Neutrophil (primary cell): Measurements from ENCODE around the gene TOMM70.
A peak's percentile ranks its signal among the peaks of the same experiment; 100 is the strongest.
"Not testable (repeated sequence)": the region's sequence is repeated elsewhere in the genome, so short reads cannot be mapped to it uniquely, and the experiment has no call there.

Source experiments
- H3K27ac ChIP-seq: fragments of 200-600 bp; sonication (generic); 2 replicates; pipeline ENCODE4 v1.5.1; 2016; ENCODE audit warnings: mild to moderate bottlenecking, moderate library complexity
- H3K27me3 ChIP-seq: fragments of 200-600 bp; sonication (generic); 2 replicates; pipeline ENCODE4 v1.6.0; 2016; ENCODE audit warnings: mild to moderate bottlenecking
- H3K36me3 ChIP-seq: fragments of 200-600 bp; sonication (generic); 2 replicates; pipeline ENCODE4 v1.5.1; 2017
- H3K4me1 ChIP-seq, 2 experiments: fragments of 200-600 bp in 1 of 2; sonication (generic) in 1 of 2; 1 replicate in 1 of 2; 2 replicates in 1 of 2; pipeline versions ENCODE4 v1.5.1 to v1.6.1; 2013 to 2016; ENCODE audit warnings: low read depth in 1 of 2, low read length in 1 of 2, mild to moderate bottlenecking in 1 of 2, moderate library complexity in 1 of 2; ENCODE audit not compliant: control insufficient read depth in 1 of 2, insufficient read depth in 1 of 2
- H3K4me3 ChIP-seq, 2 experiments: fragments of 200-600 bp in 1 of 2; sonication (generic) in 1 of 2; 1 replicate in 1 of 2; 2 replicates in 1 of 2; pipeline ENCODE4 v1.5.1; 2013 to 2016; ENCODE audit warnings: low read depth in 1 of 2, low read length in 1 of 2, mild to moderate bottlenecking in 1 of 2, moderate library complexity in 1 of 2
- H3K9me3 ChIP-seq: fragments of 200-600 bp; sonication (generic); 2 replicates; pipeline ENCODE4 v1.5.1; 2016
- CTCF ChIP-seq: fragments of 200-600 bp; sonication (generic); IDR thresholded peaks from 2 replicates; pipeline ENCODE4 v1.5.1; 2016; ENCODE audit warnings: antibody characterized with exemption

The TOMM70 gene

GRCh38 chr3:100400780-100401673 lies at the start of gene TOMM70, which contains the start of gene LNP1:
TOMM70 (minus strand) TSS chr3:100401089; CDS start chr3:100400949, 140 bp downstream.
LNP1 (plus strand) TSS chr3:100401539; CDS start chr3:100429730, 28,191 bp downstream.
- peak; percentile 23 for TF ChIP-seq CTCF
- Histone ChIP-seq H3K4me1 (peaks cover 22 to 24% of the 10 kb centered on the region in 2 experiments), H3K27me3 (no peaks in the 10 kb centered on the region), H3K27ac (peak within 1 kb of the TSS; percentile 87), H3K9me3 (no peaks in the 10 kb centered on the region), H3K4me3 (peak within 1 kb of the TSS; percentile 68 to 95), H3K36me3 (no peaks in the 10 kb centered on the region)

GRCh38 chr3:100449214-100449613 lies 48.3 kb upstream of the TOMM70 start:
- TF ChIP-seq CTCF, result no peak
- no peaks in the 10 kb centered on the region for H3K9me3 ChIP-seq
- no peaks in the 10 kb centered on the region for H3K36me3 ChIP-seq
- no peak overlapping the region for H3K27ac ChIP-seq
- no peaks in the 10 kb centered on the region for H3K4me1 ChIP-seq
- H3K27me3 ChIP-seq, result no peaks in the 10 kb centered on the region
- no peak overlapping the region for H3K4me3 ChIP-seq

GRCh38 chr3:100448079-100448478 lies 47.2 kb upstream of the TOMM70 start:
- H3K4me1 ChIP-seq, result no peaks in the 10 kb centered on the region
- H3K9me3 ChIP-seq, result peaks cover 8% of the 10 kb centered on the region
- no peak overlapping the region for H3K4me3 ChIP-seq
- H3K36me3 ChIP-seq, result no peaks in the 10 kb centered on the region
- H3K27ac ChIP-seq, result no peak overlapping the region
- no peaks in the 10 kb centered on the region for H3K27me3 ChIP-seq
- no peak for TF ChIP-seq CTCF

- not testable (repeated sequence) for H3K27ac ChIP-seq, H3K36me3 ChIP-seq, H3K27me3 ChIP-seq, H3K9me3 ChIP-seq, H3K4me1 ChIP-seq, H3K4me3 ChIP-seq
Observed at GRCh38 chr3:100447067-100447466, 46.2 kb upstream of the TOMM70 start.

GRCh38 chr3:100443690-100444089 lies 42.8 kb upstream of the TOMM70 start:
- H3K27ac ChIP-seq, result no peak overlapping the region
- no peaks in the 10 kb centered on the region for H3K27me3 ChIP-seq
- H3K36me3 ChIP-seq, result no peaks in the 10 kb centered on the region
- H3K9me3 ChIP-seq, result peaks cover 8% of the 10 kb centered on the region
- no peaks in the 10 kb centered on the region for H3K4me1 ChIP-seq
- TF ChIP-seq CTCF, result no peak
- no peak overlapping the region for H3K4me3 ChIP-seq

- H3K27ac ChIP-seq, result no peak overlapping the region
- TF ChIP-seq CTCF, result no peak
Observed at GRCh38 chr3:100440895-100441294, 40.0 kb upstream of the TOMM70 start.

More at GRCh38 chr3:100440895-100441294, 40.0 kb upstream of the TOMM70 start:
- H3K9me3 ChIP-seq, result peaks cover 8% of the 10 kb centered on the region
- no peaks in the 10 kb centered on the region for H3K4me1 ChIP-seq
- no peak overlapping the region for H3K4me3 ChIP-seq
- H3K36me3 ChIP-seq, result no peaks in the 10 kb centered on the region
- H3K27me3 ChIP-seq, result no peaks in the 10 kb centered on the region
